RWPE1 (cell line): Measurements from ENCODE around the gene TBL3.

ENCODE experiments used
- CTCF ChIA-PET: fragments of 350-600 bp; sonication (Branson Sonifier 250); formaldehyde crosslinking; extraction: SDS; loops from one replicate; lab custom pipeline; 2021; lab: Yijun Ruan, JAX
- POLR2A ChIA-PET: fragments of 400-600 bp; formaldehyde crosslinking; extraction: SDS; loops from one replicate; lab custom pipeline; 2020; ENCODE audit warnings: antibody characterized with exemption; ENCODE audit not compliant: low non-redundant PET; lab: Yijun Ruan, JAX
- DNase-seq: peaks from one replicate; pipeline ENCODE4 v3.0.0; 2012; ENCODE audit warnings: low spot score
- H3K27ac ChIP-seq: fragments of 450-650 bp; 2 replicates; pipeline ENCODE4 v1.5.1; 2017
- CTCF ChIP-seq: fragments of 450-650 bp; conservative IDR thresholded peaks from 2 replicates; pipeline ENCODE4 v1.5.1; 2017; ENCODE audit warnings: low read depth, mild to moderate bottlenecking

Gene TBL3

GRCh38 chr16:1984347-1985225 lies 12.7 kb downstream of the TBL3 start:
- TF ChIP-seq CTCF = no peak
- ChIA-PET CTCF (interaction anchor here (0.6 to 1.6 kb wide), 3 partner anchors 8 to 228 kb away, joined by 3 to 4 read pairs (median 3); no protein-coding TSS in a partner anchor), POLR2A (interaction anchor here (0.6 to 0.7 kb wide), 3 partner anchors 19 to 221 kb away, joined by 3 read pairs; no protein-coding TSS in a partner anchor)

GRCh38 chr16:1985466-1986150 lies 13.8 kb downstream of the TBL3 start:
- POLR2A ChIA-PET = interaction anchor here (0.6 to 0.7 kb wide), 2 partner anchors 23 to 220 kb away, joined by 3 read pairs; no protein-coding TSS in a partner anchor
- DNase-seq = no peak
- H3K27ac ChIP-seq = peak overlapping the region; percentile 73
- no peak for TF ChIP-seq CTCF
- CTCF ChIA-PET = interaction anchor here (0.6 to 1.6 kb wide), 2 partner anchors 37 to 155 kb away, joined by 3 to 4 read pairs; no protein-coding TSS in a partner anchor

More at GRCh38 chr16:1984347-1985225, 12.7 kb downstream of the TBL3 start:
- H3K27ac ChIP-seq = peak overlapping the region; percentile 73
- no peak for DNase-seq

- ChIA-PET CTCF (no interaction called here), POLR2A (no interaction called here)
- H3K27ac ChIP-seq = peak overlapping the region; percentile 15; the same call in 1 of the 2 replicates
These were observed 15.3 kb downstream of the TBL3 start for GRCh38 chr16:1987198-1987597.

GRCh38 chr16:1989209-1990100 lies 17.6 kb downstream of the TBL3 start, which contains the start of gene SYNGR3:
TSS of gene SYNGR3 (plus strand) at chr16:1989970. CDS start at chr16:1990103, 133 bp downstream.
- no peak within 1 kb of the TSS; the same call in 1 of the 2 replicates for H3K27ac ChIP-seq
- ChIA-PET POLR2A (no interaction called here), CTCF (no interaction called here)
- DNase-seq = no peak
- TF ChIP-seq CTCF = no peak

More at GRCh38 chr16:1987198-1987597, 15.3 kb downstream of the TBL3 start:
- no peak for DNase-seq
- no peak for TF ChIP-seq CTCF

- ChIA-PET CTCF (interaction anchor here (0.7 kb wide), 1 partner anchor 750 kb away, joined by 3 read pairs; no protein-coding TSS in a partner anchor), POLR2A (no interaction called here)
- no peak overlapping the region for H3K27ac ChIP-seq
- no peak for DNase-seq
- TF ChIP-seq CTCF = no peak
These were observed 18.2 kb downstream of the TBL3 start for GRCh38 chr16:1990101-1990350.
